ENCODE data around the gene FAR1.
"Not testable (repeated sequence)": the region's sequence is repeated elsewhere in the genome, so short reads cannot be mapped to it uniquely, and the experiment has no call there.

Gene FAR1

DNA sequence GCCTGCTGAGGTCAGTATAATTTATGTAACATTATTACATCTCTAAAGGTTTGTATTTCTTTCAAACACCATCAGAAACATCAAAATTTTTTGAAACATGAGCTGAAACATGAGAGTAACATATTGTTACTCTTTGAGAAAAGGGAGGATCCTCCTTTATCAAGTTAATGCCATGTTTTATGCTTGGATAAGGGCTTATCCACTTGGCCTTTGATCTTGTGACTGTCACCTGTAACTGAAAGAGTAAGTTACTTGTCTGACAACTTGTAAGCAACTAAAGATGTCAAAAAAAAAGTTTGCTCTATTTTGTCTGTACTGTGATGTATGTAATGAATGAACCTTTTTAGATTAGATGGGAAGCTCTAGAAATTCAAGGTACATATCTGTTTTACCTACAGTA is 59.6 kb downstream of the FAR1 start:
- TF ChIP-seq, protein P1, sequence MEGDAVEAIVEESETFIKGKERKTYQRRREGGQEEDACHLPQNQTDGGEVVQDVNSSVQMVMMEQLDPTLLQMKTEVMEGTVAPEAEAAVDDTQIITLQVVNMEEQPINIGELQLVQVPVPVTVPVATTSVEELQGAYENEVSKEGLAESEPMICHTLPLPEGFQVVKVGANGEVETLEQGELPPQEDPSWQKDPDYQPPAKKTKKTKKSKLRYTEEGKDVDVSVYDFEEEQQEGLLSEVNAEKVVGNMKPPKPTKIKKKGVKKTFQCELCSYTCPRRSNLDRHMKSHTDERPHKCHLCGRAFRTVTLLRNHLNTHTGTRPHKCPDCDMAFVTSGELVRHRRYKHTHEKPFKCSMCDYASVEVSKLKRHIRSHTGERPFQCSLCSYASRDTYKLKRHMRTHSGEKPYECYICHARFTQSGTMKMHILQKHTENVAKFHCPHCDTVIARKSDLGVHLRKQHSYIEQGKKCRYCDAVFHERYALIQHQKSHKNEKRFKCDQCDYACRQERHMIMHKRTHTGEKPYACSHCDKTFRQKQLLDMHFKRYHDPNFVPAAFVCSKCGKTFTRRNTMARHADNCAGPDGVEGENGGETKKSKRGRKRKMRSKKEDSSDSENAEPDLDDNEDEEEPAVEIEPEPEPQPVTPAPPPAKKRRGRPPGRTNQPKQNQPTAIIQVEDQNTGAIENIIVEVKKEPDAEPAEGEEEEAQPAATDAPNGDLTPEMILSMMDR (IDR thresholded peaks at IDR 0.05; ENCODE audit: insufficient read depth, missing control alignments), result no peak
- FAIRE-seq (no peak), DNase-seq (ENCODE audit: insufficient read length, low spot score) (no peak)

DNA sequence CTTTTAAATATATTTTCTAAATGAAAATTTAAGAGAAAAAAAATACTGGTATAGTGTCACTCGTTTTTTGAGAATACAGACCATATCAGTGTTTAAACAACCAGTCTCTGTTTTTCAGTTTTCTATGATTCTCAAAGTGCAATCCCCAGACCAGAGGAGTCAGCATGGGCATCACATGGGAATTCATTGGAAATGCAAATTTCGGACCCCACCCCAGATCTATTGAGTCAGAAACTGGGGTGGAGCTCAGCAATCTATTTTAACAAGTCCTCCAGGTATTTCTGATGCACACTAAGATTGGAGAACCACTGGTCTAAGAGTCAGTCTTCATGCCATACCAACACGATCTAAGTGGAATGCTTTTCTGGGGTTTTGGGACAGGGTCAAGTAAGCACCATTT is 66.1 kb downstream of the FAR1 start:
- DNase-seq (ENCODE audit: insufficient read length, low spot score), result no peak
- FAIRE-seq, result no peak
- TF ChIP-seq, protein P1 (IDR thresholded peaks at IDR 0.05; ENCODE audit: insufficient read depth, missing control alignments), result no peak

DNA sequence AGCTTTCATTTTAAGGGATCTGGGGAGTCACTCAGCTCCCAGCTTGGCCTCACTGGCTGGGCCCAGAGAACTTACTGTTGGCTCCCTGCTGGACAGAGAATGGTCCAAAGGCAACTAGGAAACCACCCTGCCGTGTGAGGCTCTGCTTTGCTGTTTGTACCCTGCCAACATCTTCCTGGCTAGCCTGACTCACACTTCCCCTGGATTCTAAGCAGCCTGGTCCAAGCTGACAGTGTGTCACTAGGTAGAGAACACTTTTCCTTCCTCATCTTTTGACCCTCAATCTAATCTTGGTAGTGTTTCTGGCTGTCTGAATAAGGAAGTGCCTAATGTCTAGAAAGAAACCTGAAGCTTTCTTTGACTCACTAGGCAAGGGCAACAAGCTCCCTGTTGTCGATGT is 76.7 kb downstream of the FAR1 start:
- TF ChIP-seq, protein P1 (IDR thresholded peaks at IDR 0.05; ENCODE audit: insufficient read depth, missing control alignments), result no peak
- DNase-seq (ENCODE audit: insufficient read length, low spot score), result no peak
- no peak for FAIRE-seq

DNA sequence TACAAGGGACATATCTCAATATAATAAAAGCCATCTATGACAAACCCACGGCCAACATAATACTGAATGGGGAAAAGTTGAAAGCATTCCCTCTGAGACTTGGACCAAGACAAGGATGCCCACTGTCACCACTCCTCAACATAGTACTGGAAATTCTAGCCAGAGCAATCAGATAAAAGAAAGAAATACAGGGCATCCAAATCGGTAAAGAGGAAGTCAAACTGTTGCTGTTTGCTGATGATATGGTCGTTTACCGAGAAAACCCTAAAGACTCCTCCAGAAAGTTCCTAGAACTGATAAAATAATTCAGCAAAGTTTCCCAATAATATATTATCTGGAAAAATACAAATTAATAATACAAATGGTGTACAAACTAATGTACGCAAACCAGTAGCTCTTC is 84.8 kb downstream of the FAR1 start:
- not testable (repeated sequence) for FAIRE-seq; DNase-seq (ENCODE audit: insufficient read length, low spot score)

DNA sequence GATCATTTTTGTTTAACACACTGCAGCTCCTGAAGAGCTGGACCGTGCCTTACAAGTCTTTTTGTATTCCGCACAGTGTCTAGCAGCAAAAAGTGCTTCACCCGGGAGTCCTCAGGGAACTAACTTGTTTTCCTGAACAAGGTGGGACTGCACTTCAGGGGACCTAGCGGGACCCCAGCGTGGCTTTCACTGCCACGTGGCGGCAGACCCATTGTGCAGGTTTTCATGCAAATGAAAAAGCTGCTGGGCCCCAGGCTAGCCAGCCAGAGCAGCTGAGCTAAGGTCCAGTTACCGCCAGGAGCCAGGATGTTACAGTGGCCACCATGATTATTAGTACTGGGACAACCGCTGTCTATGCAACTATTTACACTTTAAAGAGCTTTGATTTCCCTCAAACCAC is 90.6 kb downstream of the FAR1 start:
- DNase-seq (ENCODE audit: insufficient read length, low spot score), result no peak
- FAIRE-seq, result no peak
- TF ChIP-seq, protein P1 (IDR thresholded peaks at IDR 0.05; ENCODE audit: insufficient read depth, missing control alignments), result no peak

DNA sequence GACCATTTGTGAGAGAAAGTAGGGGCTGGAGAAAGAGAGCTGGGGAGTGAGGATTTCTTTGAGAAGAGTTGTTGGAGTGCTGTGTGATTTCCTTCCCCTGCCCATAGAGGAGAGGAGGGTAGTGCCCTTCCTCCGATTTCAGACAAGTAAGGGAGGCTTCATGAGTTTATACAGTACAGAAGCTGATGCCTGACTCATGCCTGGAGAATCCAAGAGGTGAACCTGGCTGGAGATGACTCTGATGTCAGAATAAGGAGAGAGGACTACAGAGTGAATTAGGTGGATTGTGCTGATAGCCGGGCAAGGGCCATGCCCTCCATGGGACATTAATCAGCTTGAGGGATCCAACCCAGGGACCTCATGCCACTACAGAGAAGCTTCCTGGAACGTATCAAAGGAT is 91.6 kb downstream of the FAR1 start:
- DNase-seq (ENCODE audit: insufficient read length, low spot score) (no peak), FAIRE-seq (no peak)
- TF ChIP-seq, protein P1 (IDR thresholded peaks at IDR 0.05; ENCODE audit: insufficient read depth, missing control alignments), result no peak

DNA sequence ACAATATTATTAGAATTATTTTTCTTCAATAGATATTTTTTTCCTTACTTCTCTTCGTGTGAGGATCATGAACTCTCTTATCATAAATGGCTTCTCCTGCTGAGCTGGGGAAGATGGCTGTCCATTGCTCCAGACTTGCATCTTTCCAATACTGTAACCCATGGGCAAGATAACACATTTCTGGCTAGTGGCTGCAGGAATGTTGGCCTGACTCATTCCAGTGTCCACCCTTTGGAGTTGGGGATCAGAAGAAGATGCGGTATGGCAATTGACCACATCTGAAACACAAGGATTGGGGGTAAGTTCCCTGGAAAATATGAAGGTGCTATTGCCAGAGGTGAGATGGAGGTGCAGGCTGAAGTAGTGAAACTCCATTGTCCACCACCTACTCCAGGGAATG is 92.8 kb downstream of the FAR1 start:
- DNase-seq (ENCODE audit: insufficient read length, low spot score), result no peak
- no peak for FAIRE-seq
- TF ChIP-seq, protein P1 (IDR thresholded peaks at IDR 0.05; ENCODE audit: insufficient read depth, missing control alignments), result no peak

DNA sequence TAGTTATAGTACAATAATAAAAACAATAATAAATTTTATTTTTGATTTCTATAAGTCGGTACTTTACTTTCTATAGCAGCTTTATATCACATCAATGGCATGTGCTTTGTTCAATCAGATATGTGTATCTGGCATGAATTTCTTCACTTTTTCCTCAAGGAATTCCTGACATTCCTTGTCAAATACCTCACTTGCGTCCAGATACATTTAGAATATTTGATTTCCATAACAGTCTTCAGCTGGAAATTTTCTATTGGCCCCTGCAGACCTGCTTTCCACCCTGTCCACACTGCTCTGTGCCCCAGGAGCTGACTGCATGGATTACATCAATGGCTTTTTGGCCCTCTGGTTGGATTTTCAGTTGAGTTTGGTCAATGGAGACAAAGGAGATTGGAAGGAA is 93.2 kb downstream of the FAR1 start:
- DNase-seq (ENCODE audit: insufficient read length, low spot score), result no peak
- FAIRE-seq, result no peak
- TF ChIP-seq, protein P1 (IDR thresholded peaks at IDR 0.05; ENCODE audit: insufficient read depth, missing control alignments), result no peak
